ENCODE measurements around the gene RIPOR1. TPM values are rescaled to one million over a fixed set of nuclear protein-coding genes. Genes with fewer than 3 reads are reported as not detected.

The RIPOR1 gene
- total RNA-seq, 1 experiment from 2014 or later: 34.4 TPM

Other genes starting within 250 kb of the RIPOR1 start
- gene PLEKHG4, start 249.3 kb upstream of the RIPOR1 start, total RNA-seq (2014; rRNA removed; shearing (Covaris generic)): 2.2 and 2.5 TPM in 2 replicates
- 0.84 and 1.6 TPM in 2 replicates for gene KCTD19, start 202.1 kb upstream of the RIPOR1 start, total RNA-seq (2014; rRNA removed; shearing (Covaris generic))
- gene LRRC36, start 202.0 kb upstream of the RIPOR1 start, total RNA-seq (2014; rRNA removed; shearing (Covaris generic)): 0.34 and 0.99 TPM in 2 replicates
- gene TPPP3, start 135.3 kb upstream of the RIPOR1 start, total RNA-seq (2014; rRNA removed; shearing (Covaris generic)): 0.47 and 0.69 TPM in 2 replicates
- 2.0 and 2.3 TPM in 2 replicates for gene ZDHHC1, start 112.4 kb upstream of the RIPOR1 start, total RNA-seq (2014; rRNA removed; shearing (Covaris generic))
- 0.25 and 0.30 TPM in 2 replicates for gene HSD11B2, start 97.7 kb upstream of the RIPOR1 start, total RNA-seq (2014; rRNA removed; shearing (Covaris generic))
- gene ATP6V0D1, start 47.7 kb upstream of the RIPOR1 start, total RNA-seq (2014; rRNA removed; shearing (Covaris generic)): 156 and 160 TPM in 2 replicates
- not detected in 2 replicates for gene AGRP, start 45.3 kb upstream of the RIPOR1 start, total RNA-seq (2014; rRNA removed; shearing (Covaris generic))
- gene CTCF, start 33.7 kb downstream of the RIPOR1 start, total RNA-seq (2014; rRNA removed; shearing (Covaris generic)): 24.8 and 38.8 TPM in 2 replicates
- gene CARMIL2, start 116.3 kb downstream of the RIPOR1 start, total RNA-seq (2014; rRNA removed; shearing (Covaris generic)): 0.44 and 0.64 TPM in 2 replicates
- 54.4 and 66.0 TPM in 2 replicates for gene ACD, start 131.4 kb downstream of the RIPOR1 start, total RNA-seq (2014; rRNA removed; shearing (Covaris generic))
- 2.0 and 3.3 TPM in 2 replicates for gene PARD6A, start 132.1 kb downstream of the RIPOR1 start, total RNA-seq (2014; rRNA removed; shearing (Covaris generic))
- gene ENKD1, start 137.9 kb downstream of the RIPOR1 start, total RNA-seq (2014; rRNA removed; shearing (Covaris generic)): 12.8 and 23.1 TPM in 2 replicates
- gene C16orf86, start 138.0 kb downstream of the RIPOR1 start, total RNA-seq (2014; rRNA removed; shearing (Covaris generic)): 0.27 and 0.81 TPM in 2 replicates
- gene GFOD2, start 190.5 kb downstream of the RIPOR1 start, total RNA-seq (2014; rRNA removed; shearing (Covaris generic)): 11.7 and 18.6 TPM in 2 replicates